Vagina (tissue), 2 donors: ENCODE measurements around the gene ADAMTS16. TPM values are rescaled to one million over a fixed set of nuclear protein-coding genes. Genes with fewer than 3 reads are reported as not detected.

Source experiments
- DNase-seq, 2 donors: peaks; one replicate each; pipeline ENCODE4 v3.0.0-alpha.2; 2017; ENCODE audit errors: extremely low spot score in 2 of 2
- H3K27ac ChIP-seq: fragments of 200-600 bp; sonication (generic); one replicate; pipeline ENCODE4 v1.5.1; 2019
- H3K27me3 ChIP-seq: fragments of 200-600 bp; sonication (generic); one replicate; pipeline ENCODE4 v1.5.1; 2019
- H3K36me3 ChIP-seq, 2 donors: fragments of 200-600 bp; sonication (generic); one replicate each; pipeline ENCODE4 v1.5.1; 2017 to 2019
- H3K4me1 ChIP-seq: fragments of 200-600 bp; sonication (generic); one replicate; pipeline ENCODE4 v1.5.1; 2019
- H3K4me3 ChIP-seq, 2 donors: fragments of 200-600 bp; sonication (generic); 1 replicate in 1 of 2; 2 replicates in 1 of 2; pipeline ENCODE4 v1.5.1; 2016 to 2019
- H3K9me3 ChIP-seq: fragments of 200-600 bp; sonication (generic); one replicate; pipeline ENCODE4 v1.5.1; 2019
- CTCF ChIP-seq, 3 experiments: fragments of 450-650 bp in 2 of 3; fragments of 200-600 bp in 1 of 3; sonication (generic) in 1 of 3; IDR thresholded peaks; one replicate each; pipeline ENCODE4 v1.5.1; 2017 to 2019; ENCODE audit warnings: antibody characterized with exemption in 3 of 3, mild to moderate bottlenecking in 2 of 3, moderate library complexity in 2 of 3
- POLR2A ChIP-seq, 2 donors: fragments of 450-650 bp; IDR thresholded peaks; one replicate each; pipeline ENCODE4 v1.6.1; 2017; ENCODE audit warnings: antibody characterized with exemption in 2 of 2, mild to moderate bottlenecking in 2 of 2, moderate library complexity in 2 of 2
- POLR2AphosphoS5 ChIP-seq, 2 donors: sonication (generic); formaldehyde crosslinking; IDR thresholded peaks; one replicate each; pipeline ENCODE4 v1.9.0; 2017; ENCODE audit warnings: antibody characterized with exemption in 2 of 2, mild to moderate bottlenecking in 2 of 2, low read depth in 1 of 2; ENCODE audit not compliant: insufficient read depth in 1 of 2
- intact Hi-C: fragments of 100-400 bp; cut with DNase I; formaldehyde crosslinking; loops from one replicate; pipeline ENCODE4 v1.15.1; 2023
- total RNA-seq: library from RNA; depleted of rRNA; stranded (reverse); fragments of >200 nt; gene quantifications from one replicate; pipeline ENCODE4 v1.2.3, GENCODE V29; 2016

The ADAMTS16 gene
- total RNA-seq, 1 donor from 2014 or later = 0.49 TPM

GRCh38 chr5:5303242-5303641 lies 163.1 kb downstream of the ADAMTS16 start:
- intact Hi-C loops = no loop called here
- Histone ChIP-seq H3K27me3 (no peaks in the 10 kb centered on the region), H3K4me3 (no peak overlapping the region)

GRCh38 chr5:5304361-5305020 lies 164.4 kb downstream of the ADAMTS16 start:
- Histone ChIP-seq H3K4me1 (peaks cover 12% of the 10 kb centered on the region), H3K27ac (no peak overlapping the region), H3K36me3 (no peaks in the 10 kb centered on the region), H3K4me3 (no peak overlapping the region), H3K27me3 (no peaks in the 10 kb centered on the region), H3K9me3 (no peaks in the 10 kb centered on the region)
- intact Hi-C loops = no loop called here
- TF ChIP-seq POLR2AphosphoS5 (IDR thresholded peaks at IDR 0.05; ENCODE audit: insufficient read depth in 1 of 2, low read depth in 1 of 2) (no peak), CTCF (IDR thresholded peaks at IDR 0.05) (no peak), POLR2A (IDR thresholded peaks at IDR 0.05) (no peak)
- DNase-seq = no peak

More at GRCh38 chr5:5303242-5303641, 163.1 kb downstream of the ADAMTS16 start:
- Histone ChIP-seq H3K27ac (no peak overlapping the region), H3K36me3 (no peaks in the 10 kb centered on the region), H3K4me1 (peaks cover 12% of the 10 kb centered on the region), H3K9me3 (no peaks in the 10 kb centered on the region)
- no peak for TF ChIP-seq POLR2AphosphoS5 (IDR thresholded peaks at IDR 0.05; ENCODE audit: insufficient read depth in 1 of 2, low read depth in 1 of 2)
- no peak for TF ChIP-seq POLR2A (IDR thresholded peaks at IDR 0.05)
- no peak for TF ChIP-seq CTCF (IDR thresholded peaks at IDR 0.05)
- DNase-seq = no peak

- DNase-seq = no peak
- H3K4me1 ChIP-seq = peaks cover 12% of the 10 kb centered on the region
- no peak overlapping the region for H3K4me3 ChIP-seq
- H3K9me3 ChIP-seq = no peaks in the 10 kb centered on the region
- intact Hi-C loops = no loop called here
- TF ChIP-seq POLR2A (IDR thresholded peaks at IDR 0.05) (no peak), POLR2AphosphoS5 (IDR thresholded peaks at IDR 0.05; ENCODE audit: insufficient read depth in 1 of 2, low read depth in 1 of 2) (no peak), CTCF (IDR thresholded peaks at IDR 0.05) (no peak)
- no peak overlapping the region for H3K27ac ChIP-seq
- no peaks in the 10 kb centered on the region for H3K36me3 ChIP-seq
- no peaks in the 10 kb centered on the region for H3K27me3 ChIP-seq
Measured at GRCh38 chr5:5306696-5307095, 166.6 kb downstream of the ADAMTS16 start.

- intact Hi-C loops = no loop called here
- Histone ChIP-seq H3K27ac (no peak overlapping the region), H3K27me3 (no peaks in the 10 kb centered on the region), H3K36me3 (no peaks in the 10 kb centered on the region), H3K4me3 (no peak overlapping the region), H3K9me3 (no peaks in the 10 kb centered on the region), H3K4me1 (peaks cover 12% of the 10 kb centered on the region)
- no peak for TF ChIP-seq POLR2A (IDR thresholded peaks at IDR 0.05)
- no peak for TF ChIP-seq POLR2AphosphoS5 (IDR thresholded peaks at IDR 0.05; ENCODE audit: insufficient read depth in 1 of 2, low read depth in 1 of 2)
- no peak for TF ChIP-seq CTCF (IDR thresholded peaks at IDR 0.05)
- no peak for DNase-seq
Measured at GRCh38 chr5:5308319-5308718, 168.2 kb downstream of the ADAMTS16 start.

GRCh38 chr5:5309645-5310044 lies 169.5 kb downstream of the ADAMTS16 start:
- Histone ChIP-seq H3K27me3 (no peaks in the 10 kb centered on the region), H3K36me3 (no peaks in the 10 kb centered on the region), H3K4me3 (no peak overlapping the region), H3K9me3 (no peaks in the 10 kb centered on the region), H3K4me1 (peaks cover 12% of the 10 kb centered on the region), H3K27ac (no peak overlapping the region)
- no peak for DNase-seq
- TF ChIP-seq CTCF (IDR thresholded peaks at IDR 0.05) = no peak
- TF ChIP-seq POLR2AphosphoS5 (IDR thresholded peaks at IDR 0.05; ENCODE audit: insufficient read depth in 1 of 2, low read depth in 1 of 2) = no peak
- TF ChIP-seq POLR2A (IDR thresholded peaks at IDR 0.05) = no peak
- intact Hi-C loops = no loop called here
